HEK293 (cell line): ENCODE data around the gene CAMK2G.

Experiments used
- CTCF ChIA-PET: fragments of 350-600 bp; formaldehyde crosslinking; extraction: SDS; loops from one replicate; lab custom pipeline; 2021; ENCODE audit warnings: antibody characterized with exemption; lab: Yijun Ruan, JAX
- POLR2A ChIA-PET: fragments of 300-600 bp; formaldehyde crosslinking; extraction: SDS; loops from one replicate; lab custom pipeline; 2020; ENCODE audit warnings: antibody characterized with exemption, inconsistent platforms; lab: Yijun Ruan, JAX
- H3K27ac ChIP-seq: fragments of 200-500 bp; sonication (Bioruptor generic); 2 replicates; pipeline ENCODE4 v1.5.1; 2014; ENCODE audit warnings: low read depth, low read length, control low read depth, inconsistent platforms; ENCODE audit errors: extremely low read depth
- H3K36me3 ChIP-seq, 2 experiments: fragments of 200-500 bp in 1 of 2; sonication (Bioruptor generic) in 1 of 2; 1 replicate in 1 of 2; 2 replicates in 1 of 2; pipeline ENCODE4 v1.5.1; 2014 to 2017; ENCODE audit warnings: inconsistent platforms in 2 of 2, low read length in 2 of 2; ENCODE audit not compliant: control insufficient read depth in 2 of 2, insufficient read depth in 1 of 2
- H3K4me1 ChIP-seq: fragments of 200-500 bp; sonication (Bioruptor generic); 2 replicates; pipeline ENCODE4 v1.5.1; 2014; ENCODE audit warnings: mild to moderate bottlenecking, low read length, inconsistent platforms; ENCODE audit not compliant: control insufficient read depth, insufficient read depth
- H3K4me3 ChIP-seq: 2 replicates; pipeline ENCODE4 v1.5.1; 2011; ENCODE audit warnings: low read depth, mild to moderate bottlenecking, control low read depth, low read length, moderate library complexity
- H3K9me3 ChIP-seq: fragments of 200-500 bp; sonication (Bioruptor generic); 2 replicates; pipeline ENCODE4 v1.5.1; 2014; ENCODE audit warnings: low read depth, low read length, inconsistent platforms; ENCODE audit not compliant: control insufficient read depth, insufficient read depth
- CTCF ChIP-seq: fragments of 450-650 bp; formaldehyde crosslinking; IDR thresholded peaks from 2 replicates; pipeline ENCODE4 v1.5.1; 2016; ENCODE audit warnings: missing biosample characterization, missing genetic modification characterization
- KLF10 ChIP-seq: fragments of 450-650 bp; IDR thresholded peaks from 2 replicates; pipeline ENCODE4 v1.5.1; 2018; ENCODE audit warnings: missing biosample characterization, mild to moderate bottlenecking, missing genetic modification characterization
- OSR2 ChIP-seq: fragments of 450-650 bp; formaldehyde crosslinking; IDR thresholded peaks from 2 replicates; pipeline ENCODE4 v1.5.1; 2016; ENCODE audit warnings: missing biosample characterization, missing genetic modification characterization
- REST ChIP-seq: fragments of 450-650 bp; formaldehyde crosslinking; IDR thresholded peaks from 2 replicates; pipeline ENCODE4 v1.5.1; 2016; ENCODE audit warnings: missing biosample characterization, missing genetic modification characterization
- ZBTB49 ChIP-seq: fragments of 450-650 bp; formaldehyde crosslinking; IDR thresholded peaks from 2 replicates; pipeline ENCODE4 v1.5.1; 2016; ENCODE audit warnings: missing biosample characterization, missing genetic modification characterization, low read depth
- ZBTB6 ChIP-seq: fragments of 450-650 bp; formaldehyde crosslinking; IDR thresholded peaks from 2 replicates; pipeline ENCODE4 v1.5.1; 2017; ENCODE audit warnings: missing biosample characterization, missing genetic modification characterization
- ZFP37 ChIP-seq: fragments of 450-650 bp; formaldehyde crosslinking; IDR thresholded peaks from 2 replicates; pipeline ENCODE4 v1.5.1; 2016; ENCODE audit warnings: missing biosample characterization, missing genetic modification characterization
- ZFP41 ChIP-seq: fragments of 450-650 bp; formaldehyde crosslinking; IDR thresholded peaks from 2 replicates; pipeline ENCODE4 v1.5.1; 2016; ENCODE audit warnings: missing biosample characterization, missing genetic modification characterization, borderline replicate concordance
- ZNF146 ChIP-seq: fragments of 450-650 bp; formaldehyde crosslinking; IDR thresholded peaks from 2 replicates; pipeline ENCODE4 v1.5.1; 2016; ENCODE audit warnings: missing biosample characterization, missing genetic modification characterization
- ZNF16 ChIP-seq: fragments of 450-650 bp; formaldehyde crosslinking; IDR thresholded peaks from 2 replicates; pipeline ENCODE4 v1.5.1; 2016; ENCODE audit warnings: low read depth, missing biosample characterization, missing genetic modification characterization
- ZNF202 ChIP-seq: fragments of 450-650 bp; formaldehyde crosslinking; IDR thresholded peaks from 2 replicates; pipeline ENCODE4 v1.5.1; 2016; ENCODE audit warnings: missing biosample characterization, missing genetic modification characterization, borderline replicate concordance
- ZNF600 ChIP-seq: fragments of 450-650 bp; formaldehyde crosslinking; IDR thresholded peaks from 2 replicates; pipeline ENCODE4 v1.5.1; 2016; ENCODE audit warnings: missing biosample characterization, missing genetic modification characterization
- ZNF639 ChIP-seq: fragments of 450-650 bp; formaldehyde crosslinking; IDR thresholded peaks from 2 replicates; pipeline ENCODE4 v1.5.1; 2016; ENCODE audit warnings: missing biosample characterization, missing genetic modification characterization
- TF ChIP-seq, protein P1 (sequence below): fragments of 450-650 bp; formaldehyde crosslinking; IDR thresholded peaks from 2 replicates; pipeline ENCODE4 v1.5.1; 2017; ENCODE audit warnings: missing biosample characterization, mild to moderate bottlenecking, missing genetic modification characterization, moderate library complexity
- TF ChIP-seq, protein P2 (sequence below): fragments of 450-650 bp; formaldehyde crosslinking; IDR thresholded peaks from 2 replicates; pipeline ENCODE4 v1.5.1; 2016; ENCODE audit warnings: missing biosample characterization, missing genetic modification characterization
- TF ChIP-seq, protein P3 (sequence below): fragments of 450-650 bp; IDR thresholded peaks from 2 replicates; pipeline ENCODE4 v1.5.1; 2018; ENCODE audit warnings: missing biosample characterization, mild to moderate bottlenecking, missing genetic modification characterization
- TF ChIP-seq, protein P4 (sequence below): fragments of 450-650 bp; formaldehyde crosslinking; IDR thresholded peaks from 2 replicates; pipeline ENCODE4 v1.5.1; 2016; ENCODE audit warnings: missing biosample characterization, missing genetic modification characterization, low read depth

CAMK2G gene

DNA sequence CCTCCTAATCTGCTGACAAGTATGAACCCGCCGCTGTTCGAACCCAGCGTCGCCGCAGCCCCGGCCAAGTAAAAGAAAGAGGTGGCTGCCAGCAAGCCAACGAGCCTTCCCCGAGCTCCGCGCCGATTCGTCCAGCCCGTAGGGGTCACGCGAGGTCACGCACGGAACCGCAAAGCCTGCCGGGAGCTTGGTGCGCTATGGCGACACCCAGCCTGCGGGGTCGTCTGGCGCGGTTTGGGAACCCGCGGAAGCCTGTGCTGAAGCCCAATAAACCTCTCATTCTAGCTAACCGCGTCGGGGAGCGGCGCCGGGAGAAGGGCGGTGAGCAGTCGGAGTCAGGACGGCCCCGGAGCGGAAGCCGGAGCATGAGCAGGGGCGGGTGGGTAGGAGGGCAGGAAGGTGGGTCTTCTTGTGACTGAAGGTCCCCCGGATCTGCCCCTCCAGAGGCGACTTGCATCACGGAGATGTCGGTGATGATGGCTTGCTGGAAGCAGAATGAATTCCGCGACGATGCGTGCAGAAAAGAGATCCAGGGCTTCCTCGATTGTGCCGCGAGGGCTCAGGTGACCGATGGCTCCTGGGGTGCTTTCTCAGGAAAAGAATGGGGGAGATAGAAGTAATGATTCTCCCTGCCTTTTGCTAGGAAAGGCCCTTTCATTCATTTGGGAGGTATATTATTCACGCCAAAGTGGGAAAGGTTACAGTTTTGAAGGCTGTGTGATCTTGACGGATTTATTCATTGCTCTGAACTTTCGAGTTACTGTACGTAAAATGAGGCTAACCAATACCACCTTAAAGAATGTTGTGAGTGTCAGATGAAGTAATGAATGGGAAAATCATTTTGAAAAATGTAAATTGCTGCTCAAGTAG lies 92.2 kb downstream of the CAMK2G start, which contains the start of gene CHCHD1:
Gene CHCHD1, plus strand, starts transcription at position 170 of the 870 bp plus-strand sequence. Its CDS starts 28 bp downstream, at position 198.
- POLR2A ChIA-PET: interaction anchor here (0.6 to 5.1 kb wide), 13 partner anchors 7 to 530 kb away, joined by 3 to 60 read pairs (median 4); partner anchors contain the start of genes MRPS16, PPP3CB and SEC24C
- Histone ChIP-seq H3K36me3 (peaks cover 27 to 33% of the 10 kb centered on the region in 2 experiments), H3K4me1 (peaks cover 12% of the 10 kb centered on the region; the same call in 1 of the 2 replicates), H3K4me3 (peak within 1 kb of the TSS; percentile 94), H3K9me3 (no peaks in the 10 kb centered on the region), H3K27ac (peak within 1 kb of the TSS; percentile 89)
- CTCF ChIA-PET: interaction anchor here (0.7 to 1.4 kb wide), 3 partner anchors 96 to 98 kb away, joined by 3 to 4 read pairs (median 3); no protein-coding TSS in a partner anchor
- no peak for TF ChIP-seq ZFP41
- TF ChIP-seq, protein P1, sequence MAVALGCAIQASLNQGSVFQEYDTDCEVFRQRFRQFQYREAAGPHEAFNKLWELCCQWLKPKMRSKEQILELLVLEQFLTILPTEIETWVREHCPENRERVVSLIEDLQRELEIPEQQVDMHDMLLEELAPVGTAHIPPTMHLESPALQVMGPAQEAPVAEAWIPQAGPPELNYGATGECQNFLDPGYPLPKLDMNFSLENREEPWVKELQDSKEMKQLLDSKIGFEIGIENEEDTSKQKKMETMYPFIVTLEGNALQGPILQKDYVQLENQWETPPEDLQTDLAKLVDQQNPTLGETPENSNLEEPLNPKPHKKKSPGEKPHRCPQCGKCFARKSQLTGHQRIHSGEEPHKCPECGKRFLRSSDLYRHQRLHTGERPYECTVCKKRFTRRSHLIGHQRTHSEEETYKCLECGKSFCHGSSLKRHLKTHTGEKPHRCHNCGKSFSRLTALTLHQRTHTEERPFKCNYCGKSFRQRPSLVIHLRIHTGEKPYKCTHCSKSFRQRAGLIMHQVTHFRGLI: no peak
- TF ChIP-seq OSR2: 0 out of 2 replicates have a peak, but pooled peaks have one; percentile 20
- TF ChIP-seq KLF10 (tag by site-specific recombination): peak; percentile 95
- peak; percentile 67; the same call in 1 of the 2 replicates for TF ChIP-seq ZNF639
- TF ChIP-seq, protein P2, sequence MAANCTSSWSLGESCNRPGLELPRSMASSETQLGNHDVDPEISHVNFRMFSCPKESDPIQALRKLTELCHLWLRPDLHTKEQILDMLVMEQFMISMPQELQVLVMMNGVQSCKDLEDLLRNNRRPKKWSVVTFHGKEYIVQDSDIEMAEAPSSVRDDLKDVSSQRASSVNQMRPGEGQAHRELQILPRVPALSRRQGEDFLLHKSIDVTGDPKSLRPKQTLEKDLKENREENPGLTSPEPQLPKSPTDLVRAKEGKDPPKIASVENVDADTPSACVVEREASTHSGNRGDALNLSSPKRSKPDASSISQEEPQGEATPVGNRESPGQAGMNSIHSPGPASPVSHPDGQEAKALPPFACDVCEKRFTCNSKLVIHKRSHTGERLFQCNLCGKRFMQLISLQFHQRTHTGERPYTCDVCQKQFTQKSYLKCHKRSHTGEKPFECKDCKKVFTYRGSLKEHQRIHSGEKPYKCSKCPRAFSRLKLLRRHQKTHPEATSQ (tag by site-specific recombination): no peak
- no peak for TF ChIP-seq ZNF16 (tag by site-specific recombination)
- TF ChIP-seq ZFP37: 0 out of 2 replicates have a peak, but pooled peaks have one; percentile 46
- TF ChIP-seq ZBTB49: no peak
- TF ChIP-seq ZNF146 (tag by site-specific recombination): no peak
- TF ChIP-seq ZNF202: no peak
- TF ChIP-seq ZNF600 (tag by site-specific recombination): no peak; the same call in 1 of the 2 replicates
- peak; percentile 31; the same call in 1 of the 2 replicates for TF ChIP-seq CTCF
- TF ChIP-seq, protein P3, sequence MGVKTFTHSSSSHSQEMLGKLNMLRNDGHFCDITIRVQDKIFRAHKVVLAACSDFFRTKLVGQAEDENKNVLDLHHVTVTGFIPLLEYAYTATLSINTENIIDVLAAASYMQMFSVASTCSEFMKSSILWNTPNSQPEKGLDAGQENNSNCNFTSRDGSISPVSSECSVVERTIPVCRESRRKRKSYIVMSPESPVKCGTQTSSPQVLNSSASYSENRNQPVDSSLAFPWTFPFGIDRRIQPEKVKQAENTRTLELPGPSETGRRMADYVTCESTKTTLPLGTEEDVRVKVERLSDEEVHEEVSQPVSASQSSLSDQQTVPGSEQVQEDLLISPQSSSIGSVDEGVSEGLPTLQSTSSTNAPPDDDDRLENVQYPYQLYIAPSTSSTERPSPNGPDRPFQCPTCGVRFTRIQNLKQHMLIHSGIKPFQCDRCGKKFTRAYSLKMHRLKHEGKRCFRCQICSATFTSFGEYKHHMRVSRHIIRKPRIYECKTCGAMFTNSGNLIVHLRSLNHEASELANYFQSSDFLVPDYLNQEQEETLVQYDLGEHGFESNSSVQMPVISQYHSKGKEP (tag by site-specific recombination): no peak
- TF ChIP-seq REST (tag by site-specific recombination): peak; percentile 12; the same call in 1 of the 2 replicates
- TF ChIP-seq, protein P4, sequence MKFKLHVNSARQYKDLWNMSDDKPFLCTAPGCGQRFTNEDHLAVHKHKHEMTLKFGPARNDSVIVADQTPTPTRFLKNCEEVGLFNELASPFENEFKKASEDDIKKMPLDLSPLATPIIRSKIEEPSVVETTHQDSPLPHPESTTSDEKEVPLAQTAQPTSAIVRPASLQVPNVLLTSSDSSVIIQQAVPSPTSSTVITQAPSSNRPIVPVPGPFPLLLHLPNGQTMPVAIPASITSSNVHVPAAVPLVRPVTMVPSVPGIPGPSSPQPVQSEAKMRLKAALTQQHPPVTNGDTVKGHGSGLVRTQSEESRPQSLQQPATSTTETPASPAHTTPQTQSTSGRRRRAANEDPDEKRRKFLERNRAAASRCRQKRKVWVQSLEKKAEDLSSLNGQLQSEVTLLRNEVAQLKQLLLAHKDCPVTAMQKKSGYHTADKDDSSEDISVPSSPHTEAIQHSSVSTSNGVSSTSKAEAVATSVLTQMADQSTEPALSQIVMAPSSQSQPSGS (tag by site-specific recombination): no peak
- no peak for TF ChIP-seq ZBTB6
